ENCODE data around the gene ITGB6. TPM values are rescaled to one million over a fixed set of nuclear protein-coding genes. Genes with fewer than 3 reads are reported as not detected.

ITGB6 gene
- total and polyA plus RNA-seq, 2 donors (not counting 3 experiments of a cell fraction or from before 2014, with no cell fraction given): 0.03 TPM; not detected in 1

DNA sequence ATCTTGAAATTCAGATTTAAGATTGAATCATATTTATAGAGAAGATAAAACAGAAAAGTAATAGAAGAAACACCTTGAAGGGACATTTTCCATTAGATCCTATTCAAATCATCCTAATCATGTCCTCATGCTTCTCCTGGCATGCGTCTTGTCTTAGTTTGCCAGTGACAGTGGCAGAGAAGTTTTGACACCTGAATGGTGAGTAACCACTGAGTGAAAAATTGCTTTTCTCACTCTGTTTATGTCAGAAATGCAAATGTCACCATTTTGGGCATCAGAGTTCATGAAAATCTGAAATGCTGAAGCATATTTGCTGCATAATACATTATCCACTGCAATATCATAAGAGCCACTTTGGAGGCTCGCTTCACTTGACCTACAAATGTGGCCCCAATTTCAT, 74.7 kb downstream of the ITGB6 start:
- Histone ChIP-seq H3K4me1 (ENCODE audit: control insufficient read depth, extremely low read depth, insufficient read depth, low read length) (no peaks in the 10 kb centered on the region), H3K9me1 (replicated peaks; ENCODE audit: control insufficient read depth, extremely low read depth, insufficient read depth, low read length) (no peaks in the 10 kb centered on the region), H3K36me3 (ENCODE audit: control insufficient read depth in 2 of 2, extremely low read depth in 1 of 2, insufficient read depth in 2 of 2, low read length in 2 of 2) (no peaks in the 10 kb centered on the region), H3K9me3 (replicated peaks; ENCODE audit: control insufficient read depth, insufficient read depth, low read length) (no peaks in the 10 kb centered on the region), H3K79me2 (ENCODE audit: control insufficient read depth, insufficient read depth, low read length) (no peaks in the 10 kb centered on the region), H2AFZ (ENCODE audit: low read depth, low read length) (no peak overlapping the region), H3K9ac (replicated peaks; ENCODE audit: extremely low read depth, insufficient read depth, low read length) (no peak overlapping the region), H3K4me2 (ENCODE audit: insufficient read depth, low read length) (no peak overlapping the region), H3K4me3 (replicated peaks in 1 of 3; ENCODE audit: insufficient read depth in 1 of 3, low read depth in 1 of 3, low read length in 3 of 3) (no peak overlapping the region), H3K27me3 (ENCODE audit: control insufficient read depth in 2 of 2, insufficient read depth in 2 of 2, low read length in 2 of 2) (no peaks in the 10 kb centered on the region), H3K27ac (ENCODE audit: insufficient read depth, low read depth, low read length) (no peak overlapping the region), H4K20me1 (replicated peaks; ENCODE audit: control insufficient read depth, extremely low read depth, insufficient read depth, low read length) (no peaks in the 10 kb centered on the region)
- FAIRE-seq (no peak), DNase-seq (ENCODE audit: low read depth, low spot score) (no peak)
- intact Hi-C loops (cut with micrococcal nuclease) (no loop called here), dilution Hi-C loops (cut with MboI; ENCODE audit: extremely low pct_ligation_motif_present, low sequenced_read_pairs) (no loop called here)
- ChIA-PET CTCF (interaction anchor here (0.9 kb wide), 1 partner anchor 292 kb away, joined by 3 read pairs; no protein-coding TSS in a partner anchor), POLR2A (no interaction called here)
- BruUV-seq (replicated peaks): no TSS peak
- TF ChIP-seq FOS (IDR thresholded peaks at IDR 0.05; ENCODE audit: borderline replicate concordance, insufficient read depth, low read length) (no peak), GATA2 (IDR thresholded peaks at IDR 0.05; ENCODE audit: insufficient read depth, insufficient read length, low read depth, low read length) (no peak), CTCF (IDR thresholded peaks at IDR 0.05; ENCODE audit: extremely low read depth in 1 of 2, insufficient read depth in 1 of 2, low read depth in 1 of 2, low read length in 2 of 2) (no peak), MAX (IDR thresholded peaks at IDR 0.05; ENCODE audit: insufficient read depth, insufficient read length) (no peak), MYC (IDR thresholded peaks at IDR 0.05; ENCODE audit: low read depth, low read length) (no peak), POLR2AphosphoS5 (IDR thresholded peaks at IDR 0.05; ENCODE audit: insufficient read depth, low read depth, low read length) (no peak), JUN (IDR thresholded peaks at IDR 0.05; ENCODE audit: borderline replicate concordance, insufficient read depth, insufficient read length, low read depth) (no peak), EZH2 (IDR thresholded peaks at IDR 0.05; ENCODE audit: borderline replicate concordance, low read depth, low read length, severe bottlenecking) (no peak), POLR2A (IDR thresholded peaks at IDR 0.05; ENCODE audit: low read depth, low read length) (no peak)
